PFSK-1 (cell line): ENCODE measurements around the gene ITPR3.

Experiments
- FOXP2 ChIP-seq: optimal IDR thresholded peaks from 2 replicates; pipeline ENCODE3; 2011; ENCODE audit warnings: borderline replicate concordance, control low read depth, inconsistent platforms; ENCODE audit not compliant: insufficient read depth; ENCODE audit errors: extremely low read length, extremely low read depth
- POLR2AphosphoS5 ChIP-seq: IDR thresholded peaks from 2 replicates; pipeline ENCODE4 v1.6.1; 2012; ENCODE audit warnings: low read depth, mild to moderate bottlenecking, control low read depth, low read length, moderate library complexity
- SIN3A ChIP-seq: IDR thresholded peaks from 2 replicates; pipeline ENCODE4 v1.6.1; 2012; ENCODE audit warnings: mild to moderate bottlenecking, low read length, moderate library complexity, borderline replicate concordance; ENCODE audit not compliant: insufficient read depth
- TAF1 ChIP-seq: IDR thresholded peaks from 2 replicates; pipeline ENCODE4 v1.6.1; 2012; ENCODE audit warnings: low read length, control low read depth, borderline replicate concordance; ENCODE audit not compliant: insufficient read depth
- TF ChIP-seq, protein P1 (sequence below), 2 experiments: IDR thresholded peaks; 2 replicates each; pipeline versions ENCODE4 v1.6.1 to v1.8.0; 2011 to 2012; ENCODE audit warnings: low read depth in 2 of 2, low read length in 2 of 2, control low read depth in 1 of 2, inconsistent platforms in 1 of 2, mild to moderate bottlenecking in 1 of 2, moderate library complexity in 1 of 2; ENCODE audit not compliant: insufficient read depth in 1 of 2

DNA sequence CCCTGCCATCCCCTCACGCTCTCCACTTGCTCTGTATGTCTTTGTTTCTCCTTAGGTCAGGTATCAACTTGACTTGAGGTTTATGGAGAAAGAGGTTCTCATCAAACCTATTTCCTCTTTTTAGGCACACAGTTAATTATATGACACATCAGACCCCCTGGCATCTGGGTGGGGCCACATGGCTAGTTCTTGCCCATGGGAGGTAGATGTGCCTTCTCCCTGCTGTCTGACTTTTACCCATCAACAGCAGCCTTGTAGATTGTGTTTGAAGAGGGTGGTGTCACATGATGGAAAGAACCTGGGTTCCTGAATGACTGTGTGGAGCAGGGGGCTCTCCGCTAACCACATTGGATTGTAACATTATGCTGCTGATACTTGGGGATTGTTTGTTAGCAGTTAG lies 97.6 kb downstream of the ITPR3 start:
- TF ChIP-seq TAF1 (no peak), SIN3A (no peak), FOXP2 (no peak), POLR2AphosphoS5 (no peak)
- TF ChIP-seq, protein P1, sequence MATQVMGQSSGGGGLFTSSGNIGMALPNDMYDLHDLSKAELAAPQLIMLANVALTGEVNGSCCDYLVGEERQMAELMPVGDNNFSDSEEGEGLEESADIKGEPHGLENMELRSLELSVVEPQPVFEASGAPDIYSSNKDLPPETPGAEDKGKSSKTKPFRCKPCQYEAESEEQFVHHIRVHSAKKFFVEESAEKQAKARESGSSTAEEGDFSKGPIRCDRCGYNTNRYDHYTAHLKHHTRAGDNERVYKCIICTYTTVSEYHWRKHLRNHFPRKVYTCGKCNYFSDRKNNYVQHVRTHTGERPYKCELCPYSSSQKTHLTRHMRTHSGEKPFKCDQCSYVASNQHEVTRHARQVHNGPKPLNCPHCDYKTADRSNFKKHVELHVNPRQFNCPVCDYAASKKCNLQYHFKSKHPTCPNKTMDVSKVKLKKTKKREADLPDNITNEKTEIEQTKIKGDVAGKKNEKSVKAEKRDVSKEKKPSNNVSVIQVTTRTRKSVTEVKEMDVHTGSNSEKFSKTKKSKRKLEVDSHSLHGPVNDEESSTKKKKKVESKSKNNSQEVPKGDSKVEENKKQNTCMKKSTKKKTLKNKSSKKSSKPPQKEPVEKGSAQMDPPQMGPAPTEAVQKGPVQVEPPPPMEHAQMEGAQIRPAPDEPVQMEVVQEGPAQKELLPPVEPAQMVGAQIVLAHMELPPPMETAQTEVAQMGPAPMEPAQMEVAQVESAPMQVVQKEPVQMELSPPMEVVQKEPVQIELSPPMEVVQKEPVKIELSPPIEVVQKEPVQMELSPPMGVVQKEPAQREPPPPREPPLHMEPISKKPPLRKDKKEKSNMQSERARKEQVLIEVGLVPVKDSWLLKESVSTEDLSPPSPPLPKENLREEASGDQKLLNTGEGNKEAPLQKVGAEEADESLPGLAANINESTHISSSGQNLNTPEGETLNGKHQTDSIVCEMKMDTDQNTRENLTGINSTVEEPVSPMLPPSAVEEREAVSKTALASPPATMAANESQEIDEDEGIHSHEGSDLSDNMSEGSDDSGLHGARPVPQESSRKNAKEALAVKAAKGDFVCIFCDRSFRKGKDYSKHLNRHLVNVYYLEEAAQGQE (IDR thresholded peaks at IDR 0.05; ENCODE audit: insufficient read depth in 1 of 2, low read depth in 2 of 2, low read length in 2 of 2), result no peak
